Nucleus accumbens (tissue), 56 donors: ENCODE measurements around the gene ZNF679.
"Not testable (repeated sequence)": the region's sequence is repeated elsewhere in the genome, so short reads cannot be mapped to it uniquely, and the experiment has no call there.

Experiments used
- DNase-seq, 56 donors: peaks; one replicate each; lab custom pipeline; 2025; lab: John Stamatoyannopoulos, UW

The ZNF679 gene

GRCh38 chr7:64307254-64308015 is 79.2 kb downstream of the ZNF679 start:
- DNase-seq = peak; percentile 65 to 99 (median 94)

- DNase-seq = peak in 1 of 56 donors; percentile 46
Measured at GRCh38 chr7:64308016-64308270, 79.7 kb downstream of the ZNF679 start.

GRCh38 chr7:64310426-64310825 is 82.2 kb downstream of the ZNF679 start:
- no peak for DNase-seq

GRCh38 chr7:64312826-64313225 is 84.6 kb downstream of the ZNF679 start:
- DNase-seq = no peak

GRCh38 chr7:64313740-64314491 is 85.6 kb downstream of the ZNF679 start, which contains the start of gene ZNF736:
TSS of gene ZNF736 (plus strand) at chr7:64313961. CDS start at chr7:64314151, 190 bp downstream.
- DNase-seq = peak; percentile 24 to 96 (median 86)

- no peak for DNase-seq
Measured at GRCh38 chr7:64314566-64314965, 86.3 kb downstream of the ZNF679 start.

GRCh38 chr7:64316031-64316742 is 87.9 kb downstream of the ZNF679 start:
- DNase-seq = not testable (repeated sequence)
